Regular cardiac myocyte (primary cell): ENCODE measurements around the gene PRDX1. TPM values are rescaled to one million over a fixed set of nuclear protein-coding genes. Genes with fewer than 3 reads are reported as not detected.

ENCODE experiments used
- total RNA-seq: library from RNA; depleted of rRNA; stranded (reverse); fragments of >200 nt; gene quantifications from 2 replicates; pipeline ENCODE4 v1.2.3, GENCODE V29; 2014

The PRDX1 gene
- total RNA-seq, result 433 and 683 TPM in 2 replicates

DNA sequence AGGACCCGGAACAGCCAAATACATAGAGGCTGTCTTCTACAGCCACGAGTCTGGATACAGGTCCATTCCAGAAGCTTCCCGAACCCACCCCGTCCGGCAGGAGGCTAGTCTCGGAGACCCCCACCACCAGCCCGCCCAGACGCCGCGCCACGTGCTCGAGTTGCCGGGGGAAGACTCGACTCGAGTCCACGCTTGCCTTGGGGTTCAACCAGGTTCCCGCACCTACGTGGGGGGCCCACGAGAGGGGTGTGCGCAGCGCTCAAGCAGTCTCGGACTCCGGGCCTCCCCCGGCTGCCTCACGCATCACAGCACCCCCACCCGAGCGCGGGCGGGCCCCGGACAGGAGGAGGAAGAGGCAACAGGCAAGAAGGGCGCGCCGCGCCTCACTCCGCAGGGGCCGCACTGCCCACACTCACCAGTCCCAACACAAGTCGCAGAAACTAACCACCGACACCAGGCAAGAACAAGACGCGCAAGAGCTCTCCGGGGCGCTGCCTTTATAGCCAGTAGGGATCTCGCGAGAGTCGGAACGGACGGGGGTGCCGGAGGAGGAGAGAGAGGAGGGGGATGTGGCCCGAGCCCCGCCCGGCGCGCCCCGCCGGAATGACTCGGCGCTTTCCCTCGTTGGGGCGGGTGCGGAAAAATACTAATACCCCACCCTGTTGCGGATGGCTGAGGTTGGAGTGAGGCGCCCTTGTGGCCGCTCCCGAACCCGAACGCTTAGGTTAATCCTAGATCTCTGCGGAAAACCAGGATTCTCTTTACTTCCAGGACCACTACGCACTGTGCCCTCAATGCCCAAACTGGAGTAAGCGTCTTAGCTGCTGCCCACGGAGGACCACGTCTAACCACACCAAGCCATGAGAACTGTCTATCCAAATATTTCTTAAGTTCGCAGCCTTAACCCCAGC is at the start of gene PRDX1:
Gene PRDX1, minus strand, starts transcription at position 472 of the 911 bp plus-strand sequence. CDS start 2,841 bp downstream, outside the sequence.

DNA sequence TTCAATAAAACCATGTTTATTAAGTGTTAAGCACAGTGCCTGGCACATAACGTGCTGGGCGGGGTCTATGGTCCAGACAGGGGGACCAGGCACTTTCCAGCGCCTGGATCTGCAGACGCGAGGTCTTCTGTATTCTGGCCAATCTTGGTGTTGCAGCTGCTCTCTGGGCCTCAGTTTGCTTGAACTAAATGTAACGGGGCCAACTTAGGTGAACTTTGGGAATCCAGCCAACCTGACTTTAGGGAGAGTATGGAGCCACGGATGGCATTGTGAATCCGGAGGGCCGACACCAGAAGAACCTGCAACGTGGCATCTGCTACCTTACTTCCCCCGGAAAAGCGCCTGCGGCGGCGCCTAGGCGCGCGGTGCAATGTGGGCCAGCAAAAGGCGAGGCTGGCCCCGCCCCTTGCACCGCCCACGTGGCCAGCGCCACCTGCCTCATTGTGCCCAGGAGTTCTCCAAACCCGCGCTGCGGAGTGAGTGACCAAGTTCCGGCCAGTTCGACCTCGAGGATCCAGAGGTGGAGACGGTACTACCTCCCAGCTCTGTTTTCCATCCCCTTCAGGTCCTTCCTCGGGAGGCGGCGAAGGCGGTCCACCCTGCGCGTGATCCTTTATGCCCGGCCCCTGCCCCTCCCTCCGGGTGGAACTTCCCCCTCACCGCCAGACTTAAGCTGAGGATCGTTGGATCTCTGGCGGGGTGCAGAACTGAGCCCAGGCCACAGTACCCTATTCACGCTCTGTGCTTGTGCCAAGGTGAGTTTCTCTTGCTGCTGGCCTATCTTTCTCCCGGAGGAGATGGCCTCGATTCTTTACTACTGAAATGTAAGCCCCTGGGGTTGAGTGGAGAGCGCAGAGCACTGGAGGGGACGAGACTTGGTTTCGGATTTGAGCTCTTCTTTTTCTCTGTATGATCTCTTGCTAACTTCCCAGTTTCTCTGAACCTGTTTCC is 29.0 kb upstream of the PRDX1 start, which contains the start of gene AKR1A1:
Gene AKR1A1, plus strand, starts transcription at position 426 of the 951 bp plus-strand sequence. CDS start 10,969 bp downstream, outside the sequence.

GRCh38 chr1:45490626-45491486 is 30.8 kb downstream of the PRDX1 start, which contains the start of gene TESK2:
Gene TESK2, minus strand, starts transcription at chr1:45491163. Its CDS starts 33,378 bp downstream, at chr1:45457785.

Other genes starting within 250 kb of the PRDX1 start
- 0.56 and 3.1 TPM in 2 replicates for gene HPDL, start 195.0 kb downstream of the PRDX1 start, total RNA-seq
- gene TOE1, start 181.7 kb downstream of the PRDX1 start, total RNA-seq, result 5.6 and 23.4 TPM in 2 replicates
- gene MUTYH, start 181.4 kb downstream of the PRDX1 start, total RNA-seq, result 10.7 and 20.3 TPM in 2 replicates
- 0.96 and 2.5 TPM in 2 replicates for gene TESK2, start 30.7 kb downstream of the PRDX1 start, total RNA-seq
- 0.56 and 0.77 TPM in 2 replicates for gene CCDC163, start 21.8 kb downstream of the PRDX1 start, total RNA-seq
- 2.3 and 3.1 TPM in 2 replicates for gene MMACHC, start 21.6 kb downstream of the PRDX1 start, total RNA-seq
- gene AKR1A1, start 28.9 kb upstream of the PRDX1 start, total RNA-seq, result 131 and 158 TPM in 2 replicates
- 22.6 and 79.2 TPM in 2 replicates for gene NASP, start 62.2 kb upstream of the PRDX1 start, total RNA-seq
- gene CCDC17, start 102.2 kb upstream of the PRDX1 start, total RNA-seq, result 0.58 and 0.85 TPM in 2 replicates
- gene GPBP1L1, start 164.6 kb upstream of the PRDX1 start, total RNA-seq, result 123 and 132 TPM in 2 replicates
- gene TMEM69, start 166.3 kb upstream of the PRDX1 start, total RNA-seq, result 6.7 and 8.7 TPM in 2 replicates
- gene IPP, start 228.8 kb upstream of the PRDX1 start, total RNA-seq, result 11.0 and 15.3 TPM in 2 replicates